Ammon's horn (tissue), 1 donor: ENCODE data around the gene BMP8A.

Experiments used
- DNase-seq: peaks from one replicate; pipeline ENCODE4 v3.0.0-alpha.2; 2016; ENCODE audit warnings: low spot score

BMP8A gene

GRCh38 chr1:39571178-39571483 is 79.7 kb downstream of the BMP8A start:
- DNase-seq = no peak

DNA sequence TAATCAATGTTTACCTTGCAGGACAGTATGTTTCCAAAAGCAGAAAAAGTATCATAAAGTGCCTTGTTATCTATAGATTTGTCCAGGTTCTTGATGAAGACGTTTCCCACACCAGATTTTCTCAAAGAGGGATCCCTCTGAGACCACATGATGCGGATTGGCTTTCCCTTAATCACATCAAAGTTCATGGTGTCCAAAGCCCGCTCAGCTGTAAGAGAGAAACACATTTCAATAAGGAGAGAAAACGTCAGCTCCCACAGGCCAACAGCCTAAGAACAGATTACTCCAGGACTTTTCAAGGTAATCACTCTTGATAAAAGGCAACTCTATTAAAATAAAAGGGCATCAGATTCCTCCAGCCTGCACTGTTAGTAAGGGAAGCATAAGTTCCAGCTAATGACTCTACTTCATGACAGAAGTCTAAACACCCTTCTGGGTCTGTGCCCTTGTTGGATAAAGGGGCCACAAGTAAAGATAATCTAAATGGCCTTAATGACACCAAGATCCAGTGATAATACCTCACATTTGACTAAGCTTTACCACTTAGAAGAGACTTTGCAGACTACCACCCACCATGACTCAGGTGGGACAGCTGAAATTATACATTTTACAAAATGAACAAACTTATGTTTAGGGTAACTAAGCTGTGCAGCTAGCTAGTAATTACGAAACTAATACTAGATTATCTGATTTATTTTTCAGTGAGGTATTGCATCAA is 81.1 kb downstream of the BMP8A start:
- no peak for DNase-seq

DNA sequence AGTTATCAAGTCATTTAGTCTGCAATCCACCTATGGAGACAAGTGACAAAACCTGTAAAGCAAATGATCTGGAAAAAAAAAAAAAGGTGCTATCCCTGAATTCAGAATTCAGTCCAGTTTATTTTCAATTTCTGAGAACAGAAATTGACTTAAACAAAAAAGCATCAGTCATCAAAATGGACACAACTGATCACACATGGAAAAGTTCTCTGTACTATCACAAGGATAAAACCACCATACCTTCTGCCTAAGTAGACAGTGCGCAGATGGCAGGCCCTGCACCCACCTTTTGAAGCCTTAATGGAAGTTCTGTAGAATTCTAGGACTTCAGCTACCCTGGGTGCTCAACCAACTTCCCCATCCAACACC is 81.6 kb downstream of the BMP8A start:
- no peak for DNase-seq

- DNase-seq = peak; percentile 48
Observed at GRCh38 chr1:39573736-39574624, 82.5 kb downstream of the BMP8A start.

DNA sequence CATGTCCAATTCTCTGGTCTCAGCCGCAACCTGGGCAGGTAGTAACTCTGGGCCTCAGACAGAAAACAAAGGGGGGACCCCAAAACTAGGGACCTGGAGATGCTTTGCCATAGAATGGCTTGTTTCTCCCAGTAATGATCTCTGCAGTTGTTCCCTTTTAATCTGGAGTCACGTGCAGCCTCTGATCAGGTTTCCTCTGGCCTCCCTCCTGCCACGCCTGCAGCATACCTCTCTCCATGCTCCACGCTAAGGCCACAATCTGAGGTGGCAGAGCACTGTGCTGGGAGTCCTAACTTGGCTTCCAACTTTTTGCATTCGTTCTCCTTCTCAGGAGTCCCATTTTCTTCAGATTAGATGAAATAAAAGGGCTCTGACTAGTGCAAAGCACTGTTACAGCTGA is 83.2 kb downstream of the BMP8A start:
- no peak for DNase-seq
